ENCODE measurements around the gene CDO1.

DNA sequence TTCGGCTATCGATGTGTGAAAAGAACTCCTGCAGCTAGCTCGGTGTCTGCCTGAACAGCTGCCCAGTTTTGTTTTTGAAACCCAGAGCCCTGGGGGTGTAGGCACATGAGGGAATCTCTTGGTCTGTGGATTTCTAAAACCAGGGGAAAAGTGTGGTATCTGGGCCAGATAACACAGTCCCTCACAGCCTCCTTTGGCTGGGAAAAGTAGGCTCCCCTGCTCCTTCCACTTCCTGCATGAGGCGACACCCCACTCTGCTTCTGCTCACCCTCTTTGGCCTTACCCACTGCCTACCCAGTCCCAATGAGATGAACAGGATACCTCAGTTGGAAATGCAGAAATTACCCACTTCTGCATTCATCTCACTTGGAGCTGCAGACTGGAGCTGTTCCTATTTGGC lies 9.5 kb upstream of the CDO1 start:
- no peak for TF ChIP-seq POLR2AphosphoS5 (IDR thresholded peaks at IDR 0.05)
- no peak for TF ChIP-seq CTCF (IDR thresholded peaks at IDR 0.05)
- TF ChIP-seq EP300 (IDR thresholded peaks at IDR 0.05): no peak

Measured in upper lobe of left lung (tissue), 4 donors.